Tongue (tissue), 2 donors: Measurements from ENCODE around the gene C14orf93. TPM values are rescaled to one million over a fixed set of nuclear protein-coding genes. Genes with fewer than 3 reads are reported as not detected.
A peak's percentile ranks its signal among the peaks of the same experiment; 100 is the strongest.

Experiments used
- DNase-seq: peaks from one replicate; pipeline ENCODE4 v3.0.0-alpha.2; 2015
- total RNA-seq: library from RNA; depleted of rRNA; stranded (reverse); fragments of >200 nt; gene quantifications from one replicate; pipeline ENCODE4 v1.2.3, GENCODE V29; 2014

Gene C14orf93, protein sequence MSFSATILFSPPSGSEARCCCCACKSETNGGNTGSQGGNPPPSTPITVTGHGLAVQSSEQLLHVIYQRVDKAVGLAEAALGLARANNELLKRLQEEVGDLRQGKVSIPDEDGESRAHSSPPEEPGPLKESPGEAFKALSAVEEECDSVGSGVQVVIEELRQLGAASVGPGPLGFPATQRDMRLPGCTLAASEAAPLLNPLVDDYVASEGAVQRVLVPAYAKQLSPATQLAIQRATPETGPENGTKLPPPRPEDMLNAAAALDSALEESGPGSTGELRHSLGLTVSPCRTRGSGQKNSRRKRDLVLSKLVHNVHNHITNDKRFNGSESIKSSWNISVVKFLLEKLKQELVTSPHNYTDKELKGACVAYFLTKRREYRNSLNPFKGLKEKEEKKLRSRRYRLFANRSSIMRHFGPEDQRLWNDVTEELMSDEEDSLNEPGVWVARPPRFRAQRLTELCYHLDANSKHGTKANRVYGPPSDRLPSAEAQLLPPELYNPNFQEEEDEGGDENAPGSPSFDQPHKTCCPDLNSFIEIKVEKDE
- total RNA-seq, result 13.5 TPM

DNA sequence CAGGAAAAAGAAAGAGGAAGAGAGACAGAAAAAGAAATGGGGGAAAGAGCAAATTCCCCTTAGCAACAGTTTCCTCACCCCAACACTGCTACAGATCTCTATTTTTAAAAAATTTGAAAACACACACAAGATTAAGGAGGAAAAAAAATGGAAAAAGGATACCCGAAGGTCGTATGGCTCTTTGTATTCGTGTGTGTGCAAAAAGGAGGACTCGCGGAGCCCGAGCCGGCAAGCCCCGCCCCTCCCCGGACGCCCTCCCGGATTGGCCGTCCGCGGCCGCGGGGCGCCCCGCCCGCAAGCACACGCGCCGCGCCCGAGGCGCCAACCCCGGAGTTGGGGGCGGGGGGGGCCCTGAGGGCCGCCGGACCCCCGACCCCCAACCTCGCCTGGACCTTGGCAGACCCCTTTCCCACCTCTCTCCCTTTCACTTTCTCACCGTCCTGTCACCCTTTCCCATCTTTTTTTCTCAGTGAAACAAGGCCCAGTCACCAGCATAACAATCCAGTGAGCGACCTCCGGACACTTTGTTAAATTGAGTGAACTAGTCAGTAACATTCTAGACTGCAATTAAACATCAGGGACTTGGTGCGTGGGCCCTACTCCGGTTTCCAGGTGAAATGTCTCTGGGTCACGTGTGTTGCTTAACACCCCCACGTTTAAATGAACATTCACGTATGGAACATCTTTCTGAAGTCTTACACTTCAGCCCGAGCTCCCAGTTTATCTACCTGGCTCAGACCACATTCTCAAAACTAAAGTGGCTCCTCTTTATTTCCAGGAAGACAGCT lies at the start of gene C14orf93:
Gene C14orf93, minus strand, starts transcription at position 205 of the 788 bp plus-strand sequence. CDS start 11,120 bp downstream, outside the sequence.
- DNase-seq, result peak; percentile 89

DNA sequence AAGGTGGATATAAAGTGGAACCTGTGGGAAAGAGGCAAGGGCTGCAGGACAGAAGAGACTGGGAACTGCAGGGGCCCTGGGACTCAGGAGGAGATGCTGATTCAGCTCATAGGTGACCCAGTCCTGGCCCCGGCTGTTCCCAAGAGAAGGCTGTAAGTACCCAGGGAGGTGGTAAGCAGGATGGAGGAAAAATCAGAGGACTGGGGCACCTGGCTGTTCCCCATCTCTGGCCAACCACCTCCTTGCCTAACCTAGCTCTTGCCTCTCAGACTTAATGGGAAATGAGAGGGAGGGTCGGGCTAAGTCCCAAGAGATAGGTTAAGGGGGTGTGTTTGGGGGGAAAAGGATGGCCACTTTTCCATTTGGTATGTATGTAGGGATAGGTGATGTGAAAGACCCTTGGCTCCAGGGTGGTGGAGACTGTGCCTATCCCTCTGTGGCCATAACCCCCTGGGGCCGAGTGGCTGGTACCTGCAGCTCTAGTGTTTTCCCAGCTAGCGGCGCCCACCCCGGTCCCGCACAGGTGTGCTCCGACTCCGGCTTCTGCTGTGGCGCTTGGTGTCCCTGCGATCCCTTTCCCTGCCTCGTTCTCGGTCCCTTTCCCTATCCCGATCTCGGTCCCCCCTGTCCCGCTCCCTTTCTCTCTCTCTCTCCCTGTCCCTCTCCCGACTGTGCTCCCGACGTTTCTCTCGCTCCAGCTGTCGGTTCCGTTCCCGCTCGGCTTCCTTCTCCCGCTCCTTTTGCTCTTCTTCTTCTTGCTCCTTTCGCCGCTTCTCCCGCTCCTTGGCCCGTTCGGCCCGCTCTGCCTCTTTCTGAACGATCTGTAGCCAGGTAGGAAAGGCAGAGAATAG lies 48.9 kb upstream of the C14orf93 start:
- no peak for DNase-seq

DNA sequence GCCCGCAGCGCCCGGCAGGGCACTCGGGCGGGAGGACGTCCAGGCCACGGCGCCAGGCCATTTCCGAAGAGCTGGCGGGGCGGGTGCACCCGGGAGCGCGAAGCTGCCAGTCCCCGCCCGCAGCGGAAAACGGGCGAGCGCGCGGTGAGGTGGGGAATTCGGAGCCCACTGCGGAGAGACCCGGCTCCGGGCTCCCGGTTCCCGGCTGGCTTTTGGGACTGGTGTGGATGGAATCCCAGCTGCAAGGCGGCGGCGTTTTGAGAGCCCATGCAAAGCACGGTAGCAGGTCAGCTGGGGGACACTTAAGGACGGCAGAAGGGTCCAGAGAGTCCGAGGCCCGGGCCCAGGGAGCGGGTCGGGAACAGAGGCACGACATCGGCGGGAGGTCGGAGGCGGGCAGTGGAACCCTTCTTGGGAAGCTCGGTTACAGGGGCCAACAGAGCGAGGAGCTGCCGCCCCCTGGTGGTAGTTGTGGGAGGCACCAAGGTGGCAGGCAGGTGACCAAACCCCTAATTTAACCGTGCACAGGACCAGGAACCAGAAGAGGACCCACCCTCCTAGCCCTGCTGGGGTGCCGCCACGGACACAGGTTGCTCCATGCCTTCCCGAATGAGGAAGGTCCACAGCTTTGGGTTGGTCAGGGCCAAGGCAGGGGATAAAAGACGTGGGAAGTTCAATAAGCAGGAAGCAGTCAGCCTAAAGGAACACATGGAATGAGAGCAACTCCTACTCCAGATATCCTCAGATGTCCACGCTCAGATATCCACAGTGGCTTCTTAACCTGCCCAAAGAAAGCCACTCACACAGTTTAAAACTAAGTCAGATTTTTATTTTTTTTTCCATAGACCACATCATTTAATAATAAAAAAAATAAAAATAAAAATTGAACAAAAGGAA lies 48.1 kb upstream of the C14orf93 start:
- peak; percentile 95 for DNase-seq

DNA sequence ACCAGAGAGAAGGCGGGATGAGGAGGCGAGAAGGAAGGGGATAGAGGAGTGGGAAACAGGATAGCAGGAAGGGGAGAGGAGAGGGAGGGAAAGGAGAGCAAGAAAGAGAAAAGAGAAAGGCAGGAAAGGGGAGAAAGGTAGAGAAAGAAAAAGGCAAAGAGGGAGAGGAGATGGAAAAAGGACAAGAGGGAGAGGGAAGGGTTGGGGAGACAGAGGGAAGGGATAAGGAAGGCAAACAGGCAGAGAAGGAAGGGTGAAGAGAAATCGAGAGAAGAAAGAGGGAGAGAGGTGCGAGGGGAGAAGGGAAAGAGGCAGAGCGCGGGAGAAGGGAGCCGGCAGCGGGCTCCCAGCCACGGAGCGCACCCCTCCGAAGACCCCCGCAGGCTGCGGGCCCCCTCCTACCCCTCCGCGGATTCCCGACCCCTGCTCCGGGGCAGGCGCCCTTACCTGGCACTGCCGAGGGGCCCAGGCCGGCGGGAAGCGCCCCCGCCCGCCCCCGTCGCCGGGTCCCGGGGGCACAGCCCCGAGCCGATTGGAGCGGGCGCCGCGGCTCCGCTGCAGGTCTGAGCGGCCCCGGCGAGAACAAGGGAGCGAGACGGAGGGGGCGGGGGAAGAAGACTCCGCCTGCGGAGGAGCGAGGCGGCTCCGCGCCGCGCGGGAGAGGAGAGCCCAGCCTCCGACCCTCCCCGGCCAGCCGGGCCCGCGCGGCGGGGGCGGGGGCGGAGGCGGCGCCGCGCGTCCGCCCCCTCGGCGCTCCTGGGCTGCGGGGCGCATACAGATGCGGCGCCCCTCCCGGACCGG lies 47.2 kb upstream of the C14orf93 start, which contains the start of gene CDH24:
Gene CDH24, minus strand, starts transcription at position 565 of the 801 bp plus-strand sequence. CDS start 1,787 bp downstream, outside the sequence.
- peak; percentile 91 for DNase-seq

DNA sequence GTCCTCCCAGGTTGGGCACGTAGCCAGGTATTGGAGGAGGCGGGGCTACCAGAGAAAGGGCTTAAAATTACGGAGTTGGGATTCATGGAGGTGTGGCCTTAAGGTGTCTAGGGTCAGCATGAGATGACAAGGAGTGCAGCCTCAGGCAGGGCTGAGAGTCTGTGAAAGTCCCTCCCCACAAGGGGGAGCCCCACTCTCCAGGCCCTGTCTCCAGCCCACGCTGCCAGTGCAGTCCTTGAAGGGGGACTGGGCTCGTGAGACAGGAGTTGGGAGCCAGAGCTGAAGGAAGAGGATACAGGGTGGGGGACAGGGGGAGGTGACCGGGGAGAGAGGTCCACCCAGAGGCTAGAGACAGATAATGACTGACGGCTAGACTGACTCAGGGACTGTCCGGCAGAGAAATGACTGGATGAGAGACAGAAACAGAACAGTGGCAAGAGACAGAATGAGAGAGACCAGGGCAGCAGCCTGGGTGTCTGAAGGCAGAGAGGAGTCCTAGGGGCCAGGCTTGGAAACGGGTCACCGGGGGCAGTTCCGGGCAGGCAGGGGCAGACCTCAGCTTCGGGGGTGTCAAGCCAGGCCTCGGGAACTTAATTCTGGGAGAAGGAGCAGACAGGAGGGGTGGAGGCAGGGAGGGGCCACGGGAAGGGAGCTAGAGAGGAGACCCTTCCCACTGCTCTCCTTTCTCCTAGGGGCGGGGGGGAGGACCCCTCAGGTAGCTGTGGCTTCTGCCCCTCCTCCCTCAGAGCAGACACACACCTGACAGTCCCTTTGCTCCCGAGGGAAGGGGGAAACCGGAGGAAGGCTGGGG lies 46.4 kb upstream of the C14orf93 start:
- DNase-seq, result peak; percentile 61

DNA sequence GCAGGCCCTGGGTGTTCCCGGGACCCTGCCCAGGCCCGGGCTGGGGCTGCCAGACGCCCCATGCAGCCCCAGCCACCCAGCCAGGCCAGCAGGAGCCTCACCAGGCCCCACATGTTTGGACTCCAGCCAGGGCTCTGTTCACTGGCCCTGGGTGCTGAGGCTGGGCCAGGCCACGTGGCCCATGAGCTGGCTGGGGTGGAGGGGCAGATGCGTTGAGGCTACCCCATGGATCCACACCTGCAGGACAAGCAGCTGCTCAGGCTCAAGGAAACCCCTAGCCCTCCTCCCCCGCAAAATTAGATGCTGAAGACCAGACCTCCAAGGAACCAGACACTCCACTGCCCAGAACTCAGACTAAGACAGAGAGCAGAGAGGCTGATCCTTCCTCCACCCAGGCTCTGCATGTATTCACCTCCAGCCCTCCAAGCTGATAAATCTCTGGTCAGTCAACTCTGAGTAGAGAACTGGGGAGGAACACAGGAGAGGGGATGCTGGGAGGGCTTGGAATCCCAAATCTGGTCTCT lies 45.7 kb upstream of the C14orf93 start:
- no peak for DNase-seq

DNA sequence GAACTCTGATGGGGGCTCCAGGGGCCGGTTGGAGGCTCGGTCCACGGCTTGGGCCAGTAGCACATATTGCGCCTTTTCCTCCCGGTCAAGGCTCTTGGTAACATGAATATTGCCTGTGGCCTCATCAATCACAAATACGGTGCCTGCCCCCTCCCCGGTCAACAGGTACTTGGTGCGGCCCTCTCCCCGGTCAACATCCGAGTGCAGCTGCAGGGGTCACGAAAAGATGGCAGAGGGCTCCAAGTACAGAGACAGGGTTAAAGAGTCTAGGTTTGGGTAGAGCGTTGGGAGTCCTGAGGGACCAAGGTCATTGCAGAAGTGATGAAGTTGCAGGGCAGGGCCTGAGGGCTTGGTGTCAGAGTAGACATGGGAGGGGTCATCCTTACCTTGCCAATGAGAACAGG lies 45.2 kb upstream of the C14orf93 start:
- DNase-seq, result no peak

DNA sequence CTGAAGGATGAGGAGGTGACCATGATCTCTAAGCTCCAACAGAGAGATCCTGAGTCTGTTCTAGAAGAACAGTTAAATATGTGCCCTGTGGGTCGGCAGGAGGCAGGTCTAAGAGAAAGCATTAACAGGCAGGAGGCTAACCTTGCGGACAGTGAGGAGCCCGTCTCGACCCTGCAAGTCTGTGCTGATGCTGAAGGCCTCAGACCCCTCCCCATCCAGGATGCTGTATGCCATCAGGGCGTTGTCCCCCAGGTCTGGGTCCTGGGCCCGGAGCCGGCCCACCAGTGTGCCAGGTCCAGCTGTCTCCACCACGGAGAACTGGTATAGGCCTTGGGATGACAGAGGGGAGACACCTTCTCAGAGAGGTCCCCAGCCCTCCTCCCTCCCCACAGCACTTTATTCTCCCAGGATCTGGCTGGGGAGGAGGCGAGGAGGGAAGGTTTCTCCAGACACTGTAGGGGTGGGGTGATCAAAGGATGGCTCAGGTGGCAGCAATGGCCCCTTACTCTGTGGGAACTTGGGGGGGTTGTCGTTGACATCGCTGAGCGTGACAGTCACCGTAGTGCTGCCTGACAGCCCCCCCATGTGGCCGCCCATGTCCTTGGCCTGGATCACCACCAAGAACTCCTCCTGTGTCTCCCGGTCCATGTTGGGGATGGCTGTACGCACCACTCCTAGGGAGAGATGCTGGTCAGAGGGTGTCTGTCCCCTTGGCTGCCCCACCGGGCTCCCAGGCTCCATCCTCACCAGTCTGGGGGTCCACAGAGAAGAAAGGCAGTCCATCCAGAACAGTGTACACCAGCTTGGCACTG lies 44.3 kb upstream of the C14orf93 start:
- DNase-seq, result no peak

DNA sequence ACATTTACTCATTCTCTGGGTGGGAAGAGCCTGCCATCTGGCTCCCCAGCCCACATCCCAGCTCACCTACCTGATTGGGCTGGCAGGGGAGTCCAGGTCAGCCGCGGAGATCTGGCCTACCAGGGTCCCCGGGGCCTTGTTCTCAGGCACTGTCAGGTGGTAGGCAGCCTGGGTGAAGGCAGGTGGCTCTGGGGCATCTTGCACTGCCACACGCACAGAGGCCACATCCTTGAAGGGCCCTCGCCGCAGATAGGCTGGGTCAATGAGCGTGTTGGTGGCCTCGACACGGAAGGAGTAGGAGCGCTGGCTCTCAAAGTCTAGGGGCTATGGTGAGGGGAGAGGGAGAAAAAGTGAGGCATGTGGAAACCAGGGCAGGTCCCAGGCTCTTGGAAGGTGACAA lies 43.5 kb upstream of the C14orf93 start:
- DNase-seq, result no peak

DNA sequence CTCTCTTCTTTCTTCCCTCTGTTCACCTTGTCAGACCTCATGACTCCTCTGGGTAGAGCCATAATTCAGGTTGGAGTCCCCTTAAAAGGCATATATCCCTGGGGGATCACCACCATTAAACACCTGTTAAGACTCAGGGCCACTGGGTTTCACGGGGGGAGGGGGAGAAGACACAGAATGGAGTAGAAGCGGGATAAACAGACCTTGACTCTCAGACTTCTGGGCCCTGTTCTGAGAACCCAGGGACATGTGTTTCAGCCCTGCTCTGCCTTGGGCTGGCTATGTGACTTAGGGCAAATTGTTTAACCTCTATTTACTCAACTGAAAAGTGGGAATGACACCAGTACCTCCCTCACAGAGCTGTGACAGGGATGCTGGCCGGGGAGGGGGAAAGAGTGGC lies 42.7 kb upstream of the C14orf93 start:
- DNase-seq, result no peak

DNA sequence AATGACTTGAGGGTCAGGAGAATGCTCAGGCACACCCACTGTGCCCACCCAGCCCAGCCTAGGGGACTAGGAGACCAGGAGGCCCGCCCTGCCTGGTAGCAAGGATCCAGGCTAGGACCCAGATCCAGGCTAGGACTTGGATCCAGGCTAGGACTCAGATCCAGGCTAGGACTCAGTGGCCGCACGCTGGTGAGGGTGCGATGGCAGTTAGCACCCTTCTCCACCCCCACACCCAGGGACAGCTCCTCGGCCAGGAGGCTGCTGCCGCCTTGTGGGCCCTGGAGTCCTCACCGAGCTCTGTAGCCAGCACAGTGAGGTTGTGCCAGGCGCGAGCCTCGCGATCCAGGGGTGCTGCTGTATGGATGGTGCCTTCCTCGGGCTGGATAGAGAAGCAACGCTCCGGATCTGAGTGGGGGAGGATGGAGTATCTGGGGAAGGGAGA lies 42.3 kb upstream of the C14orf93 start:
- no peak for DNase-seq

DNA sequence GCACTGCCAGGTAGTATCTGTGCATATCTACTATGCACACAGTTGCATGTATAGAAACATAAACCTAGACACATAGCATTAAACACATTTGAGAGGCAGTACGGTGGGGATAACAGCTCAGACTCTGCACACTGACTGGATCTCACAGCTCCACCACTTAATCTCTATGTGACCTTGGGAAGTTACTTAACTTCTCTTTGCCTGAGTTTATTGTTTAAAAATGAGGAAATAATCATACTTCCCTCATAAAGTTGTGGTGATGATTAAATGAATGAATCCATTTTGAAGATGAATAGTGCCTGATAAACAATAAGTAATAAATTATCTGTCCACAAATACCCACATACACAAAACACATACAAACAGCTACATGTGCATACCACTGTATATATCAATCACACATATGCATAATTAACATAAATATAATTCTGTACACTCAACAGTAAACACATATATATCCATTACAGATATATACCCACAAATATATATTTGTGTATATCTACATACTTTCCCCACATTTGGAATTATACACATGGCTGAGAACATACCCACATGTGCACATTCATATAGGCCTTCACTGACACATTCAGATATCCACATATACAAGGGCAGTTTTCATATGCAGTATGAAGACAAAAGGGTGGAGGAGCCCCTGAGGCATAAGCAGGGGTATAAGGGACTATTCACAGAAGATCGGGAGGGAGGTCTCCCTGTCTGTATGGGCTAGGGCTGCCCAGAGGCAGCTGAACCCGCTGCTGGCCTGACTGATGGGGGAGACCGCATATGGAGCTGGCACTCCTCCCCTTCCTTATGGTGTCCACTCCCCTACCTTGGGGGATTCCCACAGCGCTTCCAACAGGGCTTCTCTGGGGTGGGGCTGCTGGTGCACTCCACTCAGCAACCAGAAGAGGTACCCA lies 41.5 kb upstream of the C14orf93 start:
- no peak for DNase-seq

DNA sequence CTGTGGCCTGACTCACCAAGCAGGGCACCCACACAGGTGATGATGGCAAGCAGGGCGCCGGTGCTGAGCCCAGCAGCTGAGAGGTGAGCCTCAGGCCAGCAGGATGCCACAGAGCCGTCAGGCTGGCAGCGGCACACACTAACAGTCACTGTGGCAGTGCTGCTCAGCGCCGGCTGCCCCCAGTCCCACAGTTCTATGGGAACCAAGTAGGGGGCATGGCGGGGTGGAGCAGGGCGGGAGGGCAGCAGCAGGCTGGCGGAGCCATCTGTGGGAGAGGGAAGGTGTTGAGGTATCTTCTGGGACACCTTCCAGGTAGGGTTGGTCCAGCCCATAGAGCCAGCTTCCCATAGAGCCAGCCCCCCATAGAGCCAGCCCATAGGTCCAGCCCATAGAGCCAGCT lies 39.1 kb upstream of the C14orf93 start:
- DNase-seq, result no peak

DNA sequence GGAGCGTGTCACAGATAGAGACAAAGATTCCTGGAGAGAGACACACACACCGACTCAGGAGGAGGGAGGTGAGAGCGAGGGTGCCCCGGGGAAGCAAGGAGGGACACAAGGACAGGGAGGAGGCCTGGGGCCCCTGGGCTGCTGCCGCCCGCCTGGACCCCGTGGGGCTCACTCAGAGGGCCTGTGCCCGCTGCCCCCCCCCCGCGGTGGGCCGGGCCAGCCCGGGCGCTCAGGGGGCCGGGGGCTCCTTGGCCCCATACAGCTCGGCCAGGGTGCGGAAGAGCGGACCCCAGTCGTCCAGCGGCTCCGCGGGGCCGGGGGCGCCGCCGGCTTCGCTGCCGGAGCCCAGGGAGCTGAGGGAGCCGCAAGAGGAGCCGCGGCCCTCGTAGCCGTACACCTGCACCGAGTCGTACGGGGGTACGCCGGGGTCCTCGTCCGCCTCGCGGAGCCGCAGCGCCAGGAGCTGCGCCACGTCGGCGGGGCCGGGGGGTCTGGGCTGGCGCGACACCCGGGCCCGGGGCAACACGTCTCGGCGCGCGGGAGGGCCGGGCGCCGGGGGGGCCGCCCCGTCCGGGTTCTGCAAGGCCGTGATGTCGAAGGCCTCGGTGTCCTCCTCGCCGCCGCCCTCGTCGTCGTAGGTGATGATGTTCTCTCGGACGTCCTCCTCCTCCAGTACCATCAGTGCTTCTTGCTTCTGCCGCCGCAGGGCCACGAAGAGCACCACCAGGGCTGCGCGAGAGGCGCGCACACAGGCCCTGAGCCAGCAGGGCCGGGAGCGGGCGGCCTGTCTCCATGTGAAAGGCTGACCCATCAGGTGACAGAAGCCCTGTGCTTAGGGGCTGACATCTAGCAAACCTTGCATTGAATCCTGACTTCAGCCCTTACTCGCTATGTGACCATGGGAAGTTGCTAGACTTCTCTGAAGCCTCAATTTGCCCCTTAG lies 38.1 kb upstream of the C14orf93 start:
- DNase-seq, result no peak

DNA sequence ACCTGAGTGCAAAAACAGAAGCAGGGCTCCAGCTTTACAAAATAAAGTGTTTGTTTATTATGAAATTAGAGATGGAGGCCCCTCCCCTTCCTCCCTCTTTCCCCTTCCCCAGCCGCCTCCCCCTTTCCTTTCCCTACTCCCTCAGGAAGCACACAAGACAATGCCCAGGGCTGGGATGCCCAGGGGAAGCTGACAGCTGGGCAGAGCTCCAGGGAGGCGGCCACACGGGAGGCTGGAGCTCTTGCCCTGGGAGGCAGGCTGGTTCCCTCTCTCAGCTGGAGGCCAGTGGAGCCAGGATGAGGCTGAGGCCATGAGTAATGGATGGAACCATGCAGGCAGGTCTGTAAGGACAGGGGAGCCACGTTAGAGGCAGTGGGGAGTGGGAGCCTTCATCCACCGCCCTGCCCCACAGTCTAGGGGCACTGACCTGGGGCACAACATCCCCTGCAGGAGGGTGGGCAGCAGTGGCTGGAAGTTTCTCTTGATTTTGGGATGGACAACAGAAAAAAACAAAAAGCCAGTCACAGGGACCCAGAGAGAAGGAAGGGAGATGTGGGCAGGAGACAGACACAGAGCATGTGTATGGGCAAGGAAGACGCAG lies 37.2 kb upstream of the C14orf93 start:
- DNase-seq, result no peak
